Parathyroid adenoma (tissue), 2 donors: ENCODE results near the gene EIPR1.

Source experiments
- H2AFZ ChIP-seq: fragments of 300-600 bp; sonication (generic); one replicate; pipeline ENCODE4 v1.7.0; 2017; ENCODE audit warnings: antibody characterized with exemption, mild to moderate bottlenecking
- H3K27ac ChIP-seq: fragments of 300-600 bp; sonication (generic); one replicate; pipeline ENCODE4 v1.7.0; 2017
- H3K27me3 ChIP-seq: fragments of 300-600 bp; sonication (generic); one replicate; pipeline ENCODE4 v1.7.0; 2017; ENCODE audit warnings: low read length; ENCODE audit not compliant: control insufficient read depth, insufficient read depth
- H3K36me3 ChIP-seq: fragments of 300-600 bp; sonication (generic); one replicate; pipeline ENCODE4 v1.7.0; 2017; ENCODE audit warnings: low read length; ENCODE audit not compliant: control insufficient read depth, insufficient read depth
- H3K4me1 ChIP-seq: fragments of 300-600 bp; sonication (generic); one replicate; pipeline ENCODE4 v1.7.0; 2017; ENCODE audit warnings: control low read depth
- H3K4me2 ChIP-seq: fragments of 300-600 bp; sonication (generic); one replicate; pipeline ENCODE4 v1.7.0; 2017; ENCODE audit warnings: low read length
- H3K4me3 ChIP-seq: fragments of 300-600 bp; sonication (generic); one replicate; pipeline ENCODE4 v1.7.0; 2017; ENCODE audit warnings: low read depth, low read length
- H3K79me2 ChIP-seq: fragments of 300-600 bp; sonication (generic); one replicate; pipeline ENCODE4 v1.7.0; 2017; ENCODE audit warnings: control low read depth
- H3K9ac ChIP-seq: fragments of 300-600 bp; sonication (generic); one replicate; pipeline ENCODE4 v1.7.0; 2017; ENCODE audit warnings: mild to moderate bottlenecking
- H3K9me3 ChIP-seq: fragments of 300-600 bp; sonication (generic); one replicate; pipeline ENCODE4 v1.7.0; 2017; ENCODE audit warnings: low read length; ENCODE audit not compliant: control insufficient read depth
- TF ChIP-seq, protein P1 (sequence below): fragments of 300-600 bp; sonication (generic); IDR thresholded peaks from one replicate; pipeline ENCODE4 v1.7.0; 2017; ENCODE audit warnings: antibody characterized with exemption, mild to moderate bottlenecking
- donor health status: primary hyperparathyroidism.

EIPR1 gene

GRCh38 chr2:3189076-3189591 is 188.5 kb downstream of the EIPR1 start:
- Histone ChIP-seq H2AFZ (no peak overlapping the region), H3K36me3 (no peaks in the 10 kb centered on the region), H3K4me2 (no peak overlapping the region), H3K9me3 (no peaks in the 10 kb centered on the region), H3K27ac (no peak overlapping the region), H3K27me3 (no peaks in the 10 kb centered on the region), H3K79me2 (peaks cover 10% of the 10 kb centered on the region), H3K4me1 (no peaks in the 10 kb centered on the region), H3K9ac (no peak overlapping the region), H3K4me3 (no peak overlapping the region)
- TF ChIP-seq, protein P1, sequence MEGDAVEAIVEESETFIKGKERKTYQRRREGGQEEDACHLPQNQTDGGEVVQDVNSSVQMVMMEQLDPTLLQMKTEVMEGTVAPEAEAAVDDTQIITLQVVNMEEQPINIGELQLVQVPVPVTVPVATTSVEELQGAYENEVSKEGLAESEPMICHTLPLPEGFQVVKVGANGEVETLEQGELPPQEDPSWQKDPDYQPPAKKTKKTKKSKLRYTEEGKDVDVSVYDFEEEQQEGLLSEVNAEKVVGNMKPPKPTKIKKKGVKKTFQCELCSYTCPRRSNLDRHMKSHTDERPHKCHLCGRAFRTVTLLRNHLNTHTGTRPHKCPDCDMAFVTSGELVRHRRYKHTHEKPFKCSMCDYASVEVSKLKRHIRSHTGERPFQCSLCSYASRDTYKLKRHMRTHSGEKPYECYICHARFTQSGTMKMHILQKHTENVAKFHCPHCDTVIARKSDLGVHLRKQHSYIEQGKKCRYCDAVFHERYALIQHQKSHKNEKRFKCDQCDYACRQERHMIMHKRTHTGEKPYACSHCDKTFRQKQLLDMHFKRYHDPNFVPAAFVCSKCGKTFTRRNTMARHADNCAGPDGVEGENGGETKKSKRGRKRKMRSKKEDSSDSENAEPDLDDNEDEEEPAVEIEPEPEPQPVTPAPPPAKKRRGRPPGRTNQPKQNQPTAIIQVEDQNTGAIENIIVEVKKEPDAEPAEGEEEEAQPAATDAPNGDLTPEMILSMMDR: no peak

GRCh38 chr2:3188405-3188946 is 189.1 kb downstream of the EIPR1 start:
- Histone ChIP-seq H3K4me3 (no peak overlapping the region), H3K36me3 (no peaks in the 10 kb centered on the region), H3K9ac (no peak overlapping the region), H3K79me2 (peaks cover 10% of the 10 kb centered on the region), H3K9me3 (no peaks in the 10 kb centered on the region), H3K27ac (no peak overlapping the region), H3K4me2 (no peak overlapping the region), H3K4me1 (no peaks in the 10 kb centered on the region), H3K27me3 (no peaks in the 10 kb centered on the region), H2AFZ (no peak overlapping the region)
- TF ChIP-seq, protein P1: no peak

DNA sequence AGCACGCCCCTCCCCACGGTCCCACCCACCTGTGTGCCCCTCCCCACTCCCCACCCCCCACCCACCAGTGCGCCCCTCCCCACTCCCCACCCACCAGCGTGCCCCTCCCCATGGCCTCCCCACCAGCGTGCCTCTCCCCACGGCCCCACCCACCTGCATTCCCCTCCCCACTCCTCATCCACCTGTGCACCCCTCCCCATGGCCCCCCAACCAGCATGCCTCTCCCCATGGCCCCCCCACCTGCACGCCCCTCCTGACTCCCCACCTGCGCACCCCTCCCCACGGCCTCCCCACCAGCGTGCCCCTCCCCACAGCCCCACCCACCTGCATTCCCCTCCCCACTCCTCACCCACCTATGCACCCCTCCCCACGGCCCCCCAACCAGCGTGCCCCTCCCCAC is 190.2 kb downstream of the EIPR1 start:
- Histone ChIP-seq H3K79me2 (peaks cover 10% of the 10 kb centered on the region), H2AFZ (no peak overlapping the region), H3K36me3 (no peaks in the 10 kb centered on the region), H3K9me3 (no peaks in the 10 kb centered on the region), H3K4me2 (no peak overlapping the region), H3K27me3 (no peaks in the 10 kb centered on the region), H3K9ac (no peak overlapping the region), H3K4me1 (no peaks in the 10 kb centered on the region), H3K4me3 (no peak overlapping the region), H3K27ac (no peak overlapping the region)
- TF ChIP-seq, protein P1: no peak

- Histone ChIP-seq H3K9ac (no peak overlapping the region), H3K27ac (no peak overlapping the region), H3K4me1 (no peaks in the 10 kb centered on the region), H3K4me3 (no peak overlapping the region), H2AFZ (no peak overlapping the region), H3K79me2 (peaks cover 10% of the 10 kb centered on the region), H3K9me3 (no peaks in the 10 kb centered on the region), H3K27me3 (no peaks in the 10 kb centered on the region), H3K4me2 (no peak overlapping the region), H3K36me3 (no peaks in the 10 kb centered on the region)
- TF ChIP-seq, protein P1: no peak
These were observed 190.9 kb downstream of the EIPR1 start for GRCh38 chr2:3186766-3187165.

DNA sequence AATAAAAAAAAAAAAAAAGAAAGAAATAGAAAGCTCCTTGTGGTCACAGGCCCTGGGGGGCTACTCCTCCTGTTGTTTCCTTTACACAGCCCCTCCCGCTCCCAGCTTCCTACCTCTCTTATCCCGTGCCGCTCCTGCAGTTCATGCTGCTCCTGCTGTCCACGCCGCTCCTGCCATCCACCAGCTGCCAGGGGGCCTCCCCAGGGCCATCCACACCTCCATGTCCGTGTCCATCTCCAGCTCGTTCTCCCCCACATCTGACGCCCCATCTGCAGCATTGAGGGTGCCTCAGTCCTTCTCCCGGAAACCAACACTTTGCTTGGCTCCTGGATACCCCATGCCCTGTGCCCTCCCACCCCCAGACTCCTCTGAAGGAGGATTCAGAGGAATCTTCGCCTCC is 191.7 kb downstream of the EIPR1 start:
- Histone ChIP-seq H3K4me1 (no peaks in the 10 kb centered on the region), H2AFZ (no peak overlapping the region), H3K4me2 (no peak overlapping the region), H3K27me3 (no peaks in the 10 kb centered on the region), H3K79me2 (peaks cover 10% of the 10 kb centered on the region), H3K9me3 (no peaks in the 10 kb centered on the region), H3K9ac (no peak overlapping the region), H3K4me3 (no peak overlapping the region), H3K36me3 (no peaks in the 10 kb centered on the region), H3K27ac (no peak overlapping the region)
- TF ChIP-seq, protein P1: no peak
